SW480 (cell line): Measurements from ENCODE around the gene VMP1.
"Not testable (repeated sequence)": the region's sequence is repeated elsewhere in the genome, so short reads cannot be mapped to it uniquely, and the experiment has no call there.

Experiments used
- DNase-seq: peaks from one replicate; pipeline ENCODE4 v3.0.0-alpha.2; 2016; ENCODE audit warnings: low spot score

VMP1 gene

GRCh38 chr17:59780548-59780947 lies 73.1 kb downstream of the VMP1 start:
- not testable (repeated sequence) for DNase-seq

GRCh38 chr17:59783221-59784047 lies 76.0 kb downstream of the VMP1 start:
- peak; percentile 76 for DNase-seq

GRCh38 chr17:59785091-59785799 lies 77.8 kb downstream of the VMP1 start:
- DNase-seq, result peak; percentile 36

- no peak for DNase-seq
Measured at GRCh38 chr17:59786213-59786535, 78.7 kb downstream of the VMP1 start.

- peak; percentile 100 for DNase-seq
Measured at GRCh38 chr17:59786536-59787319, 79.3 kb downstream of the VMP1 start.

GRCh38 chr17:59789849-59790248 lies 82.4 kb downstream of the VMP1 start:
- not testable (repeated sequence) for DNase-seq

- DNase-seq, result not testable (repeated sequence)
Measured at GRCh38 chr17:59790418-59790817, 83.0 kb downstream of the VMP1 start.

GRCh38 chr17:59790910-59791309 lies 83.5 kb downstream of the VMP1 start:
- DNase-seq, result no peak

- no peak for DNase-seq
Measured at GRCh38 chr17:59791603-59792457, 84.4 kb downstream of the VMP1 start.

GRCh38 chr17:59792458-59792823 lies 85.0 kb downstream of the VMP1 start:
- not testable (repeated sequence) for DNase-seq

GRCh38 chr17:59793205-59793604 lies 85.8 kb downstream of the VMP1 start:
- DNase-seq, result no peak

- DNase-seq, result no peak
Measured at GRCh38 chr17:59796138-59796537, 88.7 kb downstream of the VMP1 start.

- DNase-seq, result no peak
Measured at GRCh38 chr17:59796785-59797205, 89.3 kb downstream of the VMP1 start.

- DNase-seq, result no peak
Measured at GRCh38 chr17:59798111-59798510, 90.7 kb downstream of the VMP1 start.

GRCh38 chr17:59800530-59800942 lies 93.1 kb downstream of the VMP1 start:
- peak; percentile 55 for DNase-seq

- DNase-seq, result no peak
Measured at GRCh38 chr17:59802160-59802559, 94.7 kb downstream of the VMP1 start.

- DNase-seq, result no peak
Measured at GRCh38 chr17:59804901-59805465, 97.5 kb downstream of the VMP1 start.

GRCh38 chr17:59806322-59806721 lies 98.9 kb downstream of the VMP1 start:
- DNase-seq, result not testable (repeated sequence)

- DNase-seq, result no peak
Measured at GRCh38 chr17:59807892-59808509, 100.5 kb downstream of the VMP1 start.

GRCh38 chr17:59810894-59811153 lies 103.4 kb downstream of the VMP1 start:
- DNase-seq, result no peak

- DNase-seq, result peak; percentile 28
Measured at GRCh38 chr17:59811209-59811608, 103.8 kb downstream of the VMP1 start.
